HepG2 (cell line): Measurements from ENCODE around the gene UVSSA. TPM values are rescaled to one million over a fixed set of nuclear protein-coding genes. Genes with fewer than 3 reads are reported as not detected.

Source experiments
- CBX1 ChIP-seq: IDR thresholded peaks from one replicate; pipeline ENCODE4 v1.6.1; 2016; ENCODE audit warnings: antibody characterized with exemption, low read depth
- EZH2 ChIP-seq: conservative IDR thresholded peaks from 2 replicates; pipeline ENCODE4 v1.6.1; 2012; ENCODE audit warnings: mild to moderate bottlenecking, low read depth, low read length, moderate library complexity
- KLF9 ChIP-seq: IDR thresholded peaks from 2 replicates; pipeline ENCODE4 v1.6.1; 2016; ENCODE audit warnings: low read depth
- PHF8 ChIP-seq: sonication (generic); formaldehyde crosslinking; IDR thresholded peaks from 2 replicates; pipeline ENCODE4 v1.5.0; 2020; ENCODE audit warnings: missing genetic modification reagents
- SIX4 ChIP-seq: sonication (generic); formaldehyde crosslinking; IDR thresholded peaks from 2 replicates; pipeline ENCODE4 v1.4.0; 2020; ENCODE audit warnings: missing genetic modification reagents
- ZNF350 ChIP-seq: sonication (generic); formaldehyde crosslinking; IDR thresholded peaks from 2 replicates; pipeline ENCODE4 v1.4.0; 2020; ENCODE audit warnings: mild to moderate bottlenecking, low read depth, missing genetic modification reagents, borderline replicate concordance
- ZNF841 ChIP-seq: sonication (generic); formaldehyde crosslinking; IDR thresholded peaks from 2 replicates; pipeline ENCODE4 v1.8.1; 2023; ENCODE audit warnings: missing genetic modification reagents, borderline replicate concordance
- polyA plus RNA-seq, 8 experiments: library from polyadenylated mRNA; depleted of rRNA in 3 of 8; stranded (reverse) in 7 of 8; unstranded in 1 of 8; fragments of >200 nt; fragmentation: Illumina TruSeq in 4 of 8; extraction: Trizol in 4 of 8; gene quantifications; 2 replicates each; pipeline versions ENCODE4 v1.2.1 to v1.2.3, GENCODE V29; 2011 to 2016; ENCODE audit warnings: low read depth in 4 of 8, missing spikeins in 1 of 8, mixed read lengths in 1 of 8; ENCODE audit not compliant: insufficient read depth in 1 of 8
- total RNA-seq, 5 experiments: library from RNA; depleted of rRNA; stranded (reverse); fragments of >200 nt; fragmentation: Illumina TruSeq; extraction: Trizol; gene quantifications; 2 replicates each; pipeline ENCODE4 v1.2.3, GENCODE V29; 2016; ENCODE audit warnings: low read depth in 1 of 5
- TF ChIP-seq, protein P1 (sequence below): sonication (generic); formaldehyde crosslinking; IDR thresholded peaks from 2 replicates; pipeline ENCODE4 v1.5.1; 2020; ENCODE audit warnings: mild to moderate bottlenecking, missing genetic modification reagents, moderate library complexity
- TF ChIP-seq, protein P2 (sequence below): sonication (generic); formaldehyde crosslinking; IDR thresholded peaks from 2 replicates; pipeline ENCODE4 v1.4.0; 2020; ENCODE audit warnings: mild to moderate bottlenecking, missing genetic modification reagents
- TF ChIP-seq, protein P3 (sequence below): sonication (generic); formaldehyde crosslinking; IDR thresholded peaks from 2 replicates; pipeline ENCODE4 v1.4.0; 2020; ENCODE audit warnings: missing genetic modification reagents, borderline replicate concordance
- TF ChIP-seq, protein P4 (sequence below): IDR thresholded peaks from 2 replicates; pipeline ENCODE4 v1.6.1; 2016; ENCODE audit warnings: mild to moderate bottlenecking
- TF ChIP-seq, protein P5 (sequence below): sonication (generic); formaldehyde crosslinking; IDR thresholded peaks from 2 replicates; pipeline ENCODE4 v1.8.1; 2023; ENCODE audit warnings: mild to moderate bottlenecking, inconsistent platforms, moderate library complexity, missing genetic modification reagents, borderline replicate concordance
- TF ChIP-seq, protein P6 (sequence below): sonication (generic); formaldehyde crosslinking; IDR thresholded peaks from 2 replicates; pipeline ENCODE4 v1.4.0; 2020; ENCODE audit warnings: missing genetic modification reagents
- TF ChIP-seq, protein P7 (sequence below): sonication (generic); formaldehyde crosslinking; IDR thresholded peaks from 2 replicates; pipeline ENCODE4 v1.5.0; 2020; ENCODE audit warnings: missing genetic modification reagents, mild to moderate bottlenecking, borderline replicate concordance

UVSSA gene
- total and polyA plus RNA-seq, 2 of the 13 experiments (the other 11 are each of a cell fraction or from before 2014, with no cell fraction given): 4.6 to 8.4 TPM

DNA sequence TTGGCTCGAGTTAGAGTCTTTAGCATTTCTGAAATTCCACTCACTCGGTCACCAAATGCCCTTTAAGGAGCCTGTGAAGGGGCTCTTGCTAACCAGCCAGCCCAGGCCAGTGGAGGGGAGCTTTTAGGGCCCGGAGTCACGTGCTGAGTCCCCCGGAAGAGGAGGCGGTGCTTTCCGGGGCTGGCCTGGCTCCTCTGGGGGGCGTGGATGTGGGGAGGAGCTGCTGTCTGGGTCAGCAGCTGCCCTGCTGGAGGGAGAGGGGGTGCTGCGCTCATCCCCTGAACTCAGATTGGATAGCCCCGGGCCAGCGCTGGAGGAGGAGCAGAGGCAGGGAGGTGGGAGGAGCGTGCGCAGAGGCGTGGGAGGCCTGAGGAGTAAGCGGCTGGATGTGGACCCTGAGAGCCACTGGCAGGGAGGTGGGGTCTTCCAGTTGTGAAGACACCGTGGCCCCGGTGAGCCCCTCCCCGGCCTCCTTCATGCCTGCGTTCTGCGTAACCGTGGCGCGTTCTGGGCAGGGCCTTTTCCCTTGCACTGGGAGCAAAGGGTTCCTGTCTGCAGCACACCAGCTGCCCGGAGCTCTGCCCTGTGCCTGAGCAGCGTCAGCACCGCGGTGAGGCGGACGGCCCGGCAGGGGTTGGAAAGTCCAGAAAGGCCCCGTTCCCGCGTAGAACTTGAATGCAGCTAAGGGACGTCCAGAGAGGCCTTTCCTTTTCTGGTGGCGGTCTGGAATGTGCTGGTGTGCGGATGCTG is 37.6 kb upstream of the UVSSA start (continued):
- TF ChIP-seq, protein P1, sequence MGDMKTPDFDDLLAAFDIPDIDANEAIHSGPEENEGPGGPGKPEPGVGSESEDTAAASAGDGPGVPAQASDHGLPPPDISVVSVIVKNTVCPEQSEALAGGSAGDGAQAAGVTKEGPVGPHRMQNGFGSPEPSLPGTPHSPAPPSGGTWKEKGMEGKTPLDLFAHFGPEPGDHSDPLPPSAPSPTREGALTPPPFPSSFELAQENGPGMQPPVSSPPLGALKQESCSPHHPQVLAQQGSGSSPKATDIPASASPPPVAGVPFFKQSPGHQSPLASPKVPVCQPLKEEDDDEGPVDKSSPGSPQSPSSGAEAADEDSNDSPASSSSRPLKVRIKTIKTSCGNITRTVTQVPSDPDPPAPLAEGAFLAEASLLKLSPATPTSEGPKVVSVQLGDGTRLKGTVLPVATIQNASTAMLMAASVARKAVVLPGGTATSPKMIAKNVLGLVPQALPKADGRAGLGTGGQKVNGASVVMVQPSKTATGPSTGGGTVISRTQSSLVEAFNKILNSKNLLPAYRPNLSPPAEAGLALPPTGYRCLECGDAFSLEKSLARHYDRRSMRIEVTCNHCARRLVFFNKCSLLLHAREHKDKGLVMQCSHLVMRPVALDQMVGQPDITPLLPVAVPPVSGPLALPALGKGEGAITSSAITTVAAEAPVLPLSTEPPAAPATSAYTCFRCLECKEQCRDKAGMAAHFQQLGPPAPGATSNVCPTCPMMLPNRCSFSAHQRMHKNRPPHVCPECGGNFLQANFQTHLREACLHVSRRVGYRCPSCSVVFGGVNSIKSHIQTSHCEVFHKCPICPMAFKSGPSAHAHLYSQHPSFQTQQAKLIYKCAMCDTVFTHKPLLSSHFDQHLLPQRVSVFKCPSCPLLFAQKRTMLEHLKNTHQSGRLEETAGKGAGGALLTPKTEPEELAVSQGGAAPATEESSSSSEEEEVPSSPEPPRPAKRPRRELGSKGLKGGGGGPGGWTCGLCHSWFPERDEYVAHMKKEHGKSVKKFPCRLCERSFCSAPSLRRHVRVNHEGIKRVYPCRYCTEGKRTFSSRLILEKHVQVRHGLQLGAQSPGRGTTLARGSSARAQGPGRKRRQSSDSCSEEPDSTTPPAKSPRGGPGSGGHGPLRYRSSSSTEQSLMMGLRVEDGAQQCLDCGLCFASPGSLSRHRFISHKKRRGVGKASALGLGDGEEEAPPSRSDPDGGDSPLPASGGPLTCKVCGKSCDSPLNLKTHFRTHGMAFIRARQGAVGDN (CRISPR knock-in tag): peak; percentile 83
- TF ChIP-seq, protein P2, sequence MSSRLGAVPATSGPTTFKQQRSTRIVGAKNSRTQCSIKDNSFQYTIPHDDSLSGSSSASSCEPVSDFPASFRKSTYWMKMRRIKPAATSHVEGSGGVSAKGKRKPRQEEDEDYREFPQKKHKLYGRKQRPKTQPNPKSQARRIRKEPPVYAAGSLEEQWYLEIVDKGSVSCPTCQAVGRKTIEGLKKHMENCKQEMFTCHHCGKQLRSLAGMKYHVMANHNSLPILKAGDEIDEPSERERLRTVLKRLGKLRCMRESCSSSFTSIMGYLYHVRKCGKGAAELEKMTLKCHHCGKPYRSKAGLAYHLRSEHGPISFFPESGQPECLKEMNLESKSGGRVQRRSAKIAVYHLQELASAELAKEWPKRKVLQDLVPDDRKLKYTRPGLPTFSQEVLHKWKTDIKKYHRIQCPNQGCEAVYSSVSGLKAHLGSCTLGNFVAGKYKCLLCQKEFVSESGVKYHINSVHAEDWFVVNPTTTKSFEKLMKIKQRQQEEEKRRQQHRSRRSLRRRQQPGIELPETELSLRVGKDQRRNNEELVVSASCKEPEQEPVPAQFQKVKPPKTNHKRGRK (CRISPR knock-in tag): no peak
- no peak for TF ChIP-seq ZNF841 (CRISPR knock-in tag)
- no peak for TF ChIP-seq SIX4
- TF ChIP-seq, protein P3, sequence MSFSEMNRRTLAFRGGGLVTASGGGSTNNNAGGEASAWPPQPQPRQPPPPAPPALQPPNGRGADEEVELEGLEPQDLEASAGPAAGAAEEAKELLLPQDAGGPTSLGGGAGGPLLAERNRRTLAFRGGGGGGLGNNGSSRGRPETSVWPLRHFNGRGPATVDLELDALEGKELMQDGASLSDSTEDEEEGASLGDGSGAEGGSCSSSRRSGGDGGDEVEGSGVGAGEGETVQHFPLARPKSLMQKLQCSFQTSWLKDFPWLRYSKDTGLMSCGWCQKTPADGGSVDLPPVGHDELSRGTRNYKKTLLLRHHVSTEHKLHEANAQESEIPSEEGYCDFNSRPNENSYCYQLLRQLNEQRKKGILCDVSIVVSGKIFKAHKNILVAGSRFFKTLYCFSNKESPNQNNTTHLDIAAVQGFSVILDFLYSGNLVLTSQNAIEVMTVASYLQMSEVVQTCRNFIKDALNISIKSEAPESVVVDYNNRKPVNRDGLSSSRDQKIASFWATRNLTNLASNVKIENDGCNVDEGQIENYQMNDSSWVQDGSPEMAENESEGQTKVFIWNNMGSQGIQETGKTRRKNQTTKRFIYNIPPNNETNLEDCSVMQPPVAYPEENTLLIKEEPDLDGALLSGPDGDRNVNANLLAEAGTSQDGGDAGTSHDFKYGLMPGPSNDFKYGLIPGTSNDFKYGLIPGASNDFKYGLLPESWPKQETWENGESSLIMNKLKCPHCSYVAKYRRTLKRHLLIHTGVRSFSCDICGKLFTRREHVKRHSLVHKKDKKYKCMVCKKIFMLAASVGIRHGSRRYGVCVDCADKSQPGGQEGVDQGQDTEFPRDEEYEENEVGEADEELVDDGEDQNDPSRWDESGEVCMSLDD (CRISPR knock-in tag): no peak
- TF ChIP-seq KLF9 (CRISPR knock-in tag): peak; percentile 40; the same call in 1 of the 2 replicates
- TF ChIP-seq, protein P4, sequence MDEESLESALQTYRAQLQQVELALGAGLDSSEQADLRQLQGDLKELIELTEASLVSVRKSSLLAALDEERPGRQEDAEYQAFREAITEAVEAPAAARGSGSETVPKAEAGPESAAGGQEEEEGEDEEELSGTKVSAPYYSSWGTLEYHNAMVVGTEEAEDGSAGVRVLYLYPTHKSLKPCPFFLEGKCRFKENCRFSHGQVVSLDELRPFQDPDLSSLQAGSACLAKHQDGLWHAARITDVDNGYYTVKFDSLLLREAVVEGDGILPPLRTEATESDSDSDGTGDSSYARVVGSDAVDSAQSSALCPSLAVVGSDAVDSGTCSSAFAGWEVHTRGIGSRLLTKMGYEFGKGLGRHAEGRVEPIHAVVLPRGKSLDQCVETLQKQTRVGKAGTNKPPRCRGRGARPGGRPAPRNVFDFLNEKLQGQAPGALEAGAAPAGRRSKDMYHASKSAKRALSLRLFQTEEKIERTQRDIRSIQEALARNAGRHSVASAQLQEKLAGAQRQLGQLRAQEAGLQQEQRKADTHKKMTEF (CRISPR knock-in tag): 0 out of 2 replicates have a peak, but pooled peaks have one; percentile 44
- TF ChIP-seq, protein P5, sequence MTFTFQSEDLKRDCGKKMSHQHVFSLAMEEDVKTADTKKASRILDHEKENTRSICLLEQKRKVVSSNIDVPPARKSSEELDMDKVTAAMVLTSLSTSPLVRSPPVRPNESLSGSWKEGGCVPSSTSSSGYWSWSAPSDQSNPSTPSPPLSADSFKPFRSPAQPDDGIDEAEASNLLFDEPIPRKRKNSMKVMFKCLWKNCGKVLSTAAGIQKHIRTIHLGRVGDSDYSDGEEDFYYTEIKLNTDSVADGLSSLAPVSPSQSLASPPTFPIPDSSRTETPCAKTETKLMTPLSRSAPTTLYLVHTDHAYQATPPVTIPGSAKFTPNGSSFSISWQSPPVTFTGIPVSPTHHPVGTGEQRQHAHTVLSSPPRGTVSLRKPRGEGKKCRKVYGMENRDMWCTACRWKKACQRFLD (CRISPR knock-in tag): no peak
- TF ChIP-seq, protein P6, sequence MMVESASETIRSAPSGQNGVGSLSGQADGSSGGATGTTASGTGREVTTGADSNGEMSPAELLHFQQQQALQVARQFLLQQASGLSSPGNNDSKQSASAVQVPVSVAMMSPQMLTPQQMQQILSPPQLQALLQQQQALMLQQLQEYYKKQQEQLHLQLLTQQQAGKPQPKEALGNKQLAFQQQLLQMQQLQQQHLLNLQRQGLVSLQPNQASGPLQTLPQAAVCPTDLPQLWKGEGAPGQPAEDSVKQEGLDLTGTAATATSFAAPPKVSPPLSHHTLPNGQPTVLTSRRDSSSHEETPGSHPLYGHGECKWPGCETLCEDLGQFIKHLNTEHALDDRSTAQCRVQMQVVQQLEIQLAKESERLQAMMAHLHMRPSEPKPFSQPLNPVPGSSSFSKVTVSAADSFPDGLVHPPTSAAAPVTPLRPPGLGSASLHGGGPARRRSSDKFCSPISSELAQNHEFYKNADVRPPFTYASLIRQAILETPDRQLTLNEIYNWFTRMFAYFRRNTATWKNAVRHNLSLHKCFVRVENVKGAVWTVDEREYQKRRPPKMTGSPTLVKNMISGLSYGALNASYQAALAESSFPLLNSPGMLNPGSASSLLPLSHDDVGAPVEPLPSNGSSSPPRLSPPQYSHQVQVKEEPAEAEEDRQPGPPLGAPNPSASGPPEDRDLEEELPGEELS (CRISPR knock-in tag): peak; percentile 17; the same call in 1 of the 2 replicates
- peak; percentile 25; the same call in 1 of the 2 replicates for TF ChIP-seq ZNF350 (CRISPR knock-in tag)
- TF ChIP-seq PHF8 (CRISPR knock-in tag): peak; percentile 50
- TF ChIP-seq CBX1: no peak
- no peak for TF ChIP-seq EZH2
- TF ChIP-seq, protein P7, sequence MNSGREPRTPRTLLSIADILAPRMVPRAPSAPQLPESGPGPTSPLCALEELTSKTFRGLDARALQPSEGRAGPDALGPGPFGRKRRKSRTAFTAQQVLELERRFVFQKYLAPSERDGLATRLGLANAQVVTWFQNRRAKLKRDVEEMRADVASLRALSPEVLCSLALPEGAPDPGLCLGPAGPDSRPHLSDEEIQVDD (CRISPR knock-in tag): no peak
